GM12892 (cell line): Measurements from ENCODE around the gene KCNA2.

Source experiments
- POLR2AphosphoS5 ChIP-seq: IDR thresholded peaks from 2 replicates; pipeline ENCODE4 v1.6.1; 2011; ENCODE audit warnings: low read depth, low read length, control low read depth
- TAF1 ChIP-seq: IDR thresholded peaks from 2 replicates; pipeline ENCODE4 v1.6.1; 2011; ENCODE audit warnings: low read depth, mild to moderate bottlenecking, control low read depth, low read length, borderline replicate concordance

GRCh38 chr1:110555807-110556470 is 50.2 kb downstream of the KCNA2 start:
- TF ChIP-seq POLR2AphosphoS5: no peak
- no peak for TF ChIP-seq TAF1
